ENCODE results near the gene KISS1R.

GRCh38 chr19:942133-942645 is 25.1 kb downstream of the KISS1R start:
- TF ChIP-seq CTCF (conservative IDR thresholded peaks at IDR 0.05; ENCODE audit: low read length) (no peak), EZH2phosphoT487 (IDR thresholded peaks at IDR 0.05; ENCODE audit: borderline replicate concordance) (no peak)
